PC-3 (cell line): ENCODE measurements around the gene AHNAK2.

Source experiments
- CTCF ChIP-seq: fragments of 300-600 bp; sonication (generic); conservative IDR thresholded peaks from 2 replicates; pipeline ENCODE4 v1.5.1; 2017; ENCODE audit warnings: antibody characterized with exemption, low read depth, mild to moderate bottlenecking, low read length
- EZH2 ChIP-seq: fragments of 300-600 bp; sonication (generic); IDR thresholded peaks from one replicate; pipeline ENCODE4 v1.6.1; 2017; ENCODE audit warnings: antibody characterized with exemption, mild to moderate bottlenecking, low read length; ENCODE audit not compliant: unreplicated experiment
- EZH2phosphoT487 ChIP-seq: fragments of 300-600 bp; sonication (generic); IDR thresholded peaks from 2 replicates; pipeline ENCODE4 v1.6.1; 2018; ENCODE audit warnings: mild to moderate bottlenecking, antibody characterized with exemption, low read length, borderline replicate concordance

GRCh38 chr14:104966981-104967385 lies 11.2 kb downstream of the AHNAK2 start:
- TF ChIP-seq CTCF (no peak), EZH2phosphoT487 (no peak), EZH2 (no peak)
